Ascending aorta (tissue), 2 donors: ENCODE results near the gene PLA2G7. TPM values are rescaled to one million over a fixed set of nuclear protein-coding genes. Genes with fewer than 3 reads are reported as not detected.

Source experiments
- DNase-seq, 2 donors: peaks; one replicate each; pipeline ENCODE4 v3.0.0-alpha.2; 2019; ENCODE audit warnings: low spot score in 2 of 2
- H3K27ac ChIP-seq, 2 donors: fragments of 200-600 bp; sonication (generic); one replicate each; pipeline ENCODE4 v1.5.1; 2016 to 2017; ENCODE audit warnings: mild to moderate bottlenecking in 1 of 2
- H3K27me3 ChIP-seq: fragments of 200-600 bp; sonication (generic); one replicate; pipeline ENCODE4 v1.5.1; 2017
- H3K36me3 ChIP-seq, 2 donors: fragments of 200-600 bp; sonication (generic); one replicate each; pipeline ENCODE4 v1.5.1; 2016
- H3K4me1 ChIP-seq, 2 donors: fragments of 200-600 bp; sonication (generic); one replicate each; pipeline ENCODE4 v1.5.1; 2016 to 2017; ENCODE audit warnings: mild to moderate bottlenecking in 1 of 2
- H3K4me3 ChIP-seq, 2 donors: fragments of 200-600 bp; sonication (generic); one replicate each; pipeline ENCODE4 v1.5.1; 2016 to 2017; ENCODE audit warnings: mild to moderate bottlenecking in 1 of 2
- H3K9me3 ChIP-seq, 2 donors: fragments of 200-600 bp; sonication (generic); one replicate each; pipeline ENCODE4 v1.5.1; 2016
- CTCF ChIP-seq, 3 experiments: fragments of 200-600 bp in 2 of 3; fragments of 450-650 bp in 1 of 3; sonication (generic) in 2 of 3; IDR thresholded peaks; one replicate each; pipeline ENCODE4 v1.5.1; 2016 to 2019; ENCODE audit warnings: antibody characterized with exemption in 3 of 3, mild to moderate bottlenecking in 1 of 3, moderate library complexity in 1 of 3
- intact Hi-C: fragments of 100-400 bp; cut with DNase I; formaldehyde crosslinking; loops from one replicate; pipeline ENCODE4 v1.15.1; 2023
- total RNA-seq: library from RNA; depleted of rRNA; stranded (reverse); fragments of >200 nt; gene quantifications from one replicate; pipeline ENCODE4 v1.1.0, GENCODE V29; 2016

Gene PLA2G7
- 2.1 TPM for total RNA-seq

- no peak for TF ChIP-seq CTCF (IDR thresholded peaks at IDR 0.05)
- Histone ChIP-seq H3K9me3 (no peaks in the 10 kb centered on the region), H3K27me3 (no peaks in the 10 kb centered on the region), H3K4me3 (peak within 1 kb of the TSS; percentile 69 to 76), H3K4me1 (peaks cover 0 to 5% of the 10 kb centered on the region in 2 donors), H3K36me3 (no peaks in the 10 kb centered on the region), H3K27ac (no peak within 1 kb of the TSS)
- intact Hi-C loops, result no loop called here
- DNase-seq, result no peak
Measured at GRCh38 chr6:46734867-46735719, at the start of gene PLA2G7. Gene PLA2G7 (minus strand): TSS chr6:46735375. CDS start chr6:46722891, 12,484 bp downstream.

- intact Hi-C loops, result loop anchor here (5.0 kb wide), 1 partner anchor 692 kb away; no protein-coding TSS in a partner anchor
- Histone ChIP-seq H3K36me3 (no peaks in the 10 kb centered on the region), H3K4me3 (no peak overlapping the region), H3K9me3 (no peaks in the 10 kb centered on the region), H3K4me1 (no peaks in the 10 kb centered on the region), H3K27me3 (no peaks in the 10 kb centered on the region), H3K27ac (no peak overlapping the region)
- TF ChIP-seq CTCF (IDR thresholded peaks at IDR 0.05), result no peak
- DNase-seq, result no peak
Measured at GRCh38 chr6:46784535-46784934, 49.4 kb upstream of the PLA2G7 start.

GRCh38 chr6:46781478-46782378, 46.6 kb upstream of the PLA2G7 start:
- Histone ChIP-seq H3K36me3 (no peaks in the 10 kb centered on the region), H3K4me3 (no peak overlapping the region), H3K4me1 (no peaks in the 10 kb centered on the region), H3K9me3 (no peaks in the 10 kb centered on the region), H3K27me3 (no peaks in the 10 kb centered on the region), H3K27ac (no peak overlapping the region)
- peak in 2 of 3 experiments; percentile 48 to 64 for TF ChIP-seq CTCF (IDR thresholded peaks at IDR 0.05)
- intact Hi-C loops, result loop anchor here (2.0 to 5.0 kb wide), 2 partner anchors 561 to 689 kb away; no protein-coding TSS in a partner anchor
- DNase-seq, result peak in 1 of 2 donors; percentile 77

- no peak for TF ChIP-seq CTCF (IDR thresholded peaks at IDR 0.05)
Measured at GRCh38 chr6:46777476-46778346, 42.5 kb upstream of the PLA2G7 start.

More at GRCh38 chr6:46777476-46778346, 42.5 kb upstream of the PLA2G7 start:
- Histone ChIP-seq H3K9me3 (no peaks in the 10 kb centered on the region), H3K36me3 (no peaks in the 10 kb centered on the region), H3K27me3 (no peaks in the 10 kb centered on the region), H3K4me1 (no peaks in the 10 kb centered on the region), H3K27ac (no peak overlapping the region), H3K4me3 (no peak overlapping the region)
- intact Hi-C loops, result no loop called here
- DNase-seq, result no peak
